WTC11 (cell line): ENCODE data around the gene STARD5. TPM values are rescaled to one million over a fixed set of nuclear protein-coding genes. Genes with fewer than 3 reads are reported as not detected.

ENCODE experiments used
- ATAC-seq: fragments of 200-7000 bp; cut with Tn5 transposase; 2 replicates; pipeline ENCODE4 v1.10.0; 2021; ENCODE audit warnings: mild to moderate bottlenecking, moderate library complexity
- CTCF ChIA-PET: fragments of 300-600 bp; sonication (Branson Sonifier 250); formaldehyde crosslinking; loops from one replicate; lab custom pipeline; 2021; ENCODE audit warnings: antibody characterized with exemption; lab: Charles Lee
- POLR2A ChIA-PET: fragments of 350-600 bp; sonication (Branson Sonifier 250); formaldehyde crosslinking; loops from one replicate; lab custom pipeline; 2021; ENCODE audit warnings: antibody characterized with exemption; lab: Charles Lee
- DNase-seq: peaks from one replicate; pipeline ENCODE4 v3.0.0; 2021; ENCODE audit warnings: low spot score
- H3K27ac Mint-ChIP-seq: 2 replicates; pipeline ENCODE4 v1.8.0; 2021; ENCODE audit warnings: mixed read lengths
- H3K27me3 Mint-ChIP-seq: 2 replicates; pipeline ENCODE4 v1.8.0; 2021; ENCODE audit warnings: low read depth, mild to moderate bottlenecking, moderate library complexity, mixed read lengths
- H3K36me3 Mint-ChIP-seq: 2 replicates; pipeline ENCODE4 v1.8.0; 2021; ENCODE audit warnings: mixed read lengths
- H3K4me1 Mint-ChIP-seq: 2 replicates; pipeline ENCODE4 v1.8.0; 2022; ENCODE audit warnings: mixed read lengths
- H3K4me3 Mint-ChIP-seq: 2 replicates; pipeline ENCODE4 v1.8.0; 2021; ENCODE audit warnings: mild to moderate bottlenecking, moderate library complexity, mixed read lengths
- H3K9me3 Mint-ChIP-seq: 2 replicates; pipeline ENCODE4 v1.8.0; 2021; ENCODE audit warnings: mixed read lengths
- CDX4 ChIP-seq: fragments of 250-450 bp; sonication (Bioruptor Pico); IDR thresholded peaks from 2 replicates; pipeline ENCODE4 v1.9.0; 2021; ENCODE audit warnings: moderate library complexity, mild to moderate bottlenecking, inconsistent platforms, borderline replicate concordance
- E2F4 ChIP-seq: sonication (generic); formaldehyde crosslinking; IDR thresholded peaks from 2 replicates; pipeline ENCODE4 v1.8.1; 2022; ENCODE audit warnings: low read depth, mild to moderate bottlenecking, moderate library complexity, missing genetic modification reagents, borderline replicate concordance
- JAZF1 ChIP-seq: fragments of 250-450 bp; sonication (Bioruptor Pico); IDR thresholded peaks from 2 replicates; pipeline ENCODE4 v1.9.0; 2021; ENCODE audit warnings: moderate library complexity, mild to moderate bottlenecking, inconsistent platforms
- MXD4 ChIP-seq: fragments of 250-450 bp; sonication (Bioruptor Pico); IDR thresholded peaks from 2 replicates; pipeline ENCODE4 v1.8.0; 2021; ENCODE audit warnings: mild to moderate bottlenecking, moderate library complexity, borderline replicate concordance
- NR1H2 ChIP-seq: sonication (generic); formaldehyde crosslinking; IDR thresholded peaks from 2 replicates; pipeline ENCODE4 v1.9.0; 2021; ENCODE audit warnings: mild to moderate bottlenecking, moderate library complexity, missing genetic modification reagents
- PREB ChIP-seq: sonication (generic); formaldehyde crosslinking; IDR thresholded peaks from 2 replicates; pipeline ENCODE4 v1.8.1; 2022; ENCODE audit warnings: mild to moderate bottlenecking, missing genetic modification reagents, moderate library complexity, borderline replicate concordance
- STAT6 ChIP-seq: sonication (generic); formaldehyde crosslinking; conservative IDR thresholded peaks from 2 replicates; pipeline ENCODE4 v1.8.1; 2023; ENCODE audit warnings: mild to moderate bottlenecking, low read depth, missing genetic modification reagents, moderate library complexity
- TP53 ChIP-seq: sonication (generic); formaldehyde crosslinking; IDR thresholded peaks from 2 replicates; pipeline ENCODE4 v1.8.1; 2023; ENCODE audit warnings: mild to moderate bottlenecking, missing genetic modification reagents
- USF1 ChIP-seq: sonication (generic); formaldehyde crosslinking; IDR thresholded peaks from 2 replicates; pipeline ENCODE4 v1.8.0; 2022; ENCODE audit warnings: mild to moderate bottlenecking, missing genetic modification reagents
- USF2 ChIP-seq: sonication (generic); formaldehyde crosslinking; IDR thresholded peaks from 2 replicates; pipeline ENCODE4 v1.8.1; 2023; ENCODE audit warnings: mild to moderate bottlenecking, missing genetic modification reagents, moderate library complexity
- ZBTB21 ChIP-seq: sonication (generic); formaldehyde crosslinking; IDR thresholded peaks from 2 replicates; pipeline ENCODE4 v1.8.1; 2023; ENCODE audit warnings: mild to moderate bottlenecking, missing genetic modification reagents, borderline replicate concordance
- ZNF138 ChIP-seq: sonication (generic); formaldehyde crosslinking; conservative IDR thresholded peaks from 2 replicates; pipeline ENCODE4 v1.8.1; 2022; ENCODE audit warnings: mild to moderate bottlenecking, moderate library complexity, missing genetic modification reagents
- ZNF532 ChIP-seq: fragments of 250-450 bp; sonication (Bioruptor Pico); IDR thresholded peaks from 2 replicates; pipeline ENCODE4 v1.9.0; 2021; ENCODE audit warnings: mild to moderate bottlenecking, borderline replicate concordance
- ZSCAN18 ChIP-seq: fragments of 250-450 bp; sonication (Bioruptor Pico); IDR thresholded peaks from 2 replicates; pipeline ENCODE4 v2.1.2; 2022; ENCODE audit warnings: mild to moderate bottlenecking, moderate library complexity
- total RNA-seq: library from RNA; stranded (reverse); gene quantifications from 3 replicates; pipeline ENCODE4 v1.2.3, GENCODE V29; 2021

STARD5 gene
- total RNA-seq, 1 experiment from 2014 or later = 6.8 TPM

- no peak for TF ChIP-seq ZNF532 (CRISPR knock-in tag)
- no peak for TF ChIP-seq ZBTB21 (CRISPR knock-in tag)
- TF ChIP-seq ZNF138 (CRISPR knock-in tag) = no peak
Observed at GRCh38 chr15:81315452-81316175, 8.3 kb downstream of the STARD5 start (continued).

GRCh38 chr15:81314378-81314777 is 9.6 kb downstream of the STARD5 start:
- Mint-ChIP-seq H3K4me3 (no peak overlapping the region), H3K4me1 (no peaks in the 10 kb centered on the region), H3K9me3 (no peaks in the 10 kb centered on the region), H3K36me3 (peaks cover 22% of the 10 kb centered on the region), H3K27me3 (no peaks in the 10 kb centered on the region; the same call in 1 of the 2 replicates), H3K27ac (no peak overlapping the region)
- CTCF ChIA-PET = no interaction called here
- POLR2A ChIA-PET = no interaction called here
- no peak for ATAC-seq
- no peak for DNase-seq
- TF ChIP-seq USF1 (CRISPR knock-in tag) (no peak), TP53 (CRISPR knock-in tag) (no peak), MXD4 (CRISPR knock-in tag) (no peak), ZNF532 (CRISPR knock-in tag) (no peak), CDX4 (CRISPR knock-in tag) (no peak), PREB (CRISPR knock-in tag) (no peak), JAZF1 (no peak), E2F4 (CRISPR knock-in tag) (no peak), USF2 (CRISPR knock-in tag) (no peak), NR1H2 (CRISPR knock-in tag) (no peak), ZSCAN18 (no peak), STAT6 (CRISPR knock-in tag) (no peak)
